PC-9 (cell line): Measurements from ENCODE around the gene NBEAL1.

Experiments
- EZH2 ChIP-seq: fragments of 200-600 bp; sonication (generic); IDR thresholded peaks from 2 replicates; pipeline ENCODE4 v1.8.0; 2017; ENCODE audit warnings: antibody characterized with exemption, low read depth
- TF ChIP-seq, protein P1 (sequence below): fragments of 200-600 bp; sonication (generic); conservative IDR thresholded peaks from 2 replicates; pipeline ENCODE4 v1.6.1; 2017; ENCODE audit warnings: mixed run types, antibody characterized with exemption, mild to moderate bottlenecking, moderate library complexity

- TF ChIP-seq, protein P1, sequence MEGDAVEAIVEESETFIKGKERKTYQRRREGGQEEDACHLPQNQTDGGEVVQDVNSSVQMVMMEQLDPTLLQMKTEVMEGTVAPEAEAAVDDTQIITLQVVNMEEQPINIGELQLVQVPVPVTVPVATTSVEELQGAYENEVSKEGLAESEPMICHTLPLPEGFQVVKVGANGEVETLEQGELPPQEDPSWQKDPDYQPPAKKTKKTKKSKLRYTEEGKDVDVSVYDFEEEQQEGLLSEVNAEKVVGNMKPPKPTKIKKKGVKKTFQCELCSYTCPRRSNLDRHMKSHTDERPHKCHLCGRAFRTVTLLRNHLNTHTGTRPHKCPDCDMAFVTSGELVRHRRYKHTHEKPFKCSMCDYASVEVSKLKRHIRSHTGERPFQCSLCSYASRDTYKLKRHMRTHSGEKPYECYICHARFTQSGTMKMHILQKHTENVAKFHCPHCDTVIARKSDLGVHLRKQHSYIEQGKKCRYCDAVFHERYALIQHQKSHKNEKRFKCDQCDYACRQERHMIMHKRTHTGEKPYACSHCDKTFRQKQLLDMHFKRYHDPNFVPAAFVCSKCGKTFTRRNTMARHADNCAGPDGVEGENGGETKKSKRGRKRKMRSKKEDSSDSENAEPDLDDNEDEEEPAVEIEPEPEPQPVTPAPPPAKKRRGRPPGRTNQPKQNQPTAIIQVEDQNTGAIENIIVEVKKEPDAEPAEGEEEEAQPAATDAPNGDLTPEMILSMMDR, result no peak
- no peak for TF ChIP-seq EZH2
Observed at GRCh38 chr2:203014456-203015199, at the start of gene NBEAL1.
